Measurements from ENCODE around the gene ARHGEF4.
A peak's percentile ranks its signal among the peaks of the same experiment; 100 is the strongest.

The ARHGEF4 gene

DNA sequence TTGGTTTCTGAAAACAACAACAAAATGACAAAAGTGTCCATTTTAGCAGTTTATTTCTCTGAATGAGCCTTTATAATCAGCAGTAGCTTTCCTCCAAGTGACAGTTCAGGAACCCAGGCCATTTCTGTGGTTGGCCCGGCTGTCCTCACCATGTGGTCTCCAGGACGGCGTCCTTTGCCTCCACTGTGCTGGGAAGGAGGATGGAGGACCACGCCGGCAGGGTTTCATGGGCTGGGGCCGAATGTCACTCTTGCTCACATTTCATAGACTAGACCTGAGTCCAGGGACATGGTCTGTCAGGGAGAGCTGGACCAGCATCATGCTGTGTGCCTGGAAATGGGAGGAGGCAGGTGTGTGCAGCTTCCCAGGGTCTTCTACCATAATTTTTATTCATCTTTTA is 50.9 kb downstream of the ARHGEF4 start:
- Histone ChIP-seq H3K27me3 (ENCODE audit: insufficient read depth, low read length) (no peaks in the 10 kb centered on the region), H3K9me3 (ENCODE audit: insufficient read depth, low read depth, low read length) (no peaks in the 10 kb centered on the region), H2BK12ac (ENCODE audit: low read length) (no peak overlapping the region), H3K4me3 (ENCODE audit: low read depth, low read length) (no peak overlapping the region), H3K23ac (ENCODE audit: low read length) (no peak overlapping the region), H3K14ac (ENCODE audit: low read length) (no peak overlapping the region), H3K79me1 (ENCODE audit: low read length) (no peaks in the 10 kb centered on the region), H4K91ac (ENCODE audit: low read depth, low read length) (no peak overlapping the region), H2AK5ac (ENCODE audit: low read length) (no peak overlapping the region), H3K4me1 (ENCODE audit: control insufficient read depth in 1 of 2, insufficient read depth in 2 of 2, low read length in 2 of 2) (peaks cover 2 to 3% of the 10 kb centered on the region in 2 experiments), H3K79me2 (ENCODE audit: control insufficient read depth, insufficient read depth, low read length, poor library complexity) (no peaks in the 10 kb centered on the region), H2AFZ (ENCODE audit: insufficient read depth, low read length, poor library complexity) (no peak overlapping the region), H4K8ac (ENCODE audit: low read depth, low read length) (no peak overlapping the region), H2BK5ac (ENCODE audit: low read depth, low read length, poor library complexity) (no peak overlapping the region), H3K18ac (ENCODE audit: low read length) (no peak overlapping the region), H4K12ac (ENCODE audit: low read depth, low read length) (no peak overlapping the region), H3K4ac (ENCODE audit: low read depth, low read length) (no peak overlapping the region), H3K36me3 (ENCODE audit: control insufficient read depth in 1 of 2, insufficient read depth in 2 of 2, low read length in 2 of 2) (no peaks in the 10 kb centered on the region), H2BK120ac (ENCODE audit: insufficient read depth, low read length, poor library complexity) (no peak overlapping the region), H3K27ac (ENCODE audit: low read depth, low read length) (no peak overlapping the region), H3K9ac (ENCODE audit: low read length) (no peak overlapping the region), H3K4me2 (ENCODE audit: low read length) (no peak overlapping the region)
- no peak for DNase-seq
- no CpG with 5 or more reads among the region's 6 CpGs for WGBS (ENCODE audit: extremely low coverage, insufficient coverage, insufficient read length)

DNA sequence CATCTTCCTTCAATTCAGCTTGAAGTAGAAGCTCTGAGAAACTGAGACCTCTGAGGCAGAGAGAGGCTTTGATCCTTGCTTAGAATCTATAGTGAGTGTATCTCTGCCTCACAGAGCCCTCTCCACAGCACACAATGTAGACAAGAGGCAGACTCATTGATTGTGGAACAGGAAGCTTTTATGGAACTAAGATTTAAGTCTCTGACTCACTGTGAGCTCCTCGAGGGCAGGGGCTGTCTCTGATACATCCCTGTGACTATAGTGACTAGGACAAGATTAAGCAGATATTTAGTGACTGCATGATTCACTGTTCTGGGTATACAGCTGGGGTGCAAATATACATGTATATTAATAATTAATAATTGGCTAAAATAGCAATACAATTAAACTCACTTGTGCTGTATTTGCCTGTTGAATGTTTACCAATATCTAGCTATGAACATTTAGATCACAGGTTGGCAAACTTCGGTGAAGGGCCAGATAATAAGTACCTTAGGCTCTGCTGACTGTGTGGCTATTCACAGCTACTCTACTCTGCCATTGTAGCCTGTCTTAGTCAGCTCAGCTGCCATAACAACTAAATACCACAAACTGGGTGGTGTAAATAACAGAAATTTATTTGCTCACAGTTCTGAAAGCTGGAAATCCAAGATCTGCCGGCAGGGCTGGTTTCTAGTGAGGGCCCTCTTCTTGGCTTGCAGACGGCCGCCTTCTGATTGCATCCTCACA is 54.4 kb downstream of the ARHGEF4 start:
- H3K4ac ChIP-seq (ENCODE audit: low read depth, low read length) = no peak overlapping the region
- H2BK5ac ChIP-seq (ENCODE audit: low read depth, low read length, poor library complexity) = no peak overlapping the region
- DNase-seq = no peak
- no peaks in the 10 kb centered on the region for H3K4me1 ChIP-seq (ENCODE audit: control insufficient read depth in 1 of 2, insufficient read depth in 2 of 2, low read length in 2 of 2)
- H4K12ac ChIP-seq (ENCODE audit: low read depth, low read length) = no peak overlapping the region
- no peak overlapping the region for H2AFZ ChIP-seq (ENCODE audit: insufficient read depth, low read length, poor library complexity)
- no peak overlapping the region for H2BK120ac ChIP-seq (ENCODE audit: insufficient read depth, low read length, poor library complexity)
- H3K9me3 ChIP-seq (ENCODE audit: insufficient read depth, low read depth, low read length) = peaks cover 2% of the 10 kb centered on the region
- no peaks in the 10 kb centered on the region for H3K79me1 ChIP-seq (ENCODE audit: low read length)
- no peak overlapping the region for H3K4me3 ChIP-seq (ENCODE audit: low read depth, low read length)
- no peaks in the 10 kb centered on the region for H3K27me3 ChIP-seq (ENCODE audit: insufficient read depth, low read length)
- no peak overlapping the region for H2BK12ac ChIP-seq (ENCODE audit: low read length)
- H3K4me2 ChIP-seq (ENCODE audit: low read length) = no peak overlapping the region
- no peaks in the 10 kb centered on the region for H3K36me3 ChIP-seq (ENCODE audit: control insufficient read depth in 1 of 2, insufficient read depth in 2 of 2, low read length in 2 of 2)
- H3K18ac ChIP-seq (ENCODE audit: low read length) = no peak overlapping the region
- H3K9ac ChIP-seq (ENCODE audit: low read length) = no peak overlapping the region
- H3K79me2 ChIP-seq (ENCODE audit: control insufficient read depth, insufficient read depth, low read length, poor library complexity) = no peaks in the 10 kb centered on the region
- H4K91ac ChIP-seq (ENCODE audit: low read depth, low read length) = no peak overlapping the region
- no peak overlapping the region for H3K14ac ChIP-seq (ENCODE audit: low read length)
- peak overlapping the region; percentile 36 for H3K27ac ChIP-seq (ENCODE audit: low read depth, low read length)
- no CpG with 5 or more reads among the region's 5 CpGs for WGBS (ENCODE audit: extremely low coverage, insufficient coverage, insufficient read length)
- no peak overlapping the region for H3K23ac ChIP-seq (ENCODE audit: low read length)
- H4K8ac ChIP-seq (ENCODE audit: low read depth, low read length) = no peak overlapping the region
- H2AK5ac ChIP-seq (ENCODE audit: low read length) = no peak overlapping the region

DNA sequence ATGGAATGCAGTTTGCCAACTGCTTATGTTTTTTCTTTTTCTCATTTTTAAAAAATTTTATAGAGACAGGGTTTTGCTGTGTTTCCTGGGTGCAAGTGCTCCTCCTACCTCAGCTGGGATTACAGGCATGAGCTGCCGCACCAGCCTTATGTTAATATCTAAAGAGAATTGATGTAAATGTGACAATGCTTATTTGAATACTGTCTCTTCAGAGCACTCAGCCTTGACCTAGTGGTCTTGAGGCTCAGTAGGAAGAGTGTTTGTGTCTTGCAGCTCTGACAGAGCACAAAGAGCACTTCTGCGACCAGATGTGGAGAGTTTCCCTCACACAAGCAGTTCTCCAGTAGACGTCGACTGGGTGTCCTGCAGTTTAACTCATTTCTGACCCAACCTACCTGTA is 55.3 kb downstream of the ARHGEF4 start:
- Histone ChIP-seq H3K14ac (ENCODE audit: low read length) (no peak overlapping the region), H2BK120ac (ENCODE audit: insufficient read depth, low read length, poor library complexity) (no peak overlapping the region), H3K79me2 (ENCODE audit: control insufficient read depth, insufficient read depth, low read length, poor library complexity) (no peaks in the 10 kb centered on the region), H4K8ac (ENCODE audit: low read depth, low read length) (no peak overlapping the region), H3K23ac (ENCODE audit: low read length) (no peak overlapping the region), H3K36me3 (ENCODE audit: control insufficient read depth in 1 of 2, insufficient read depth in 2 of 2, low read length in 2 of 2) (no peaks in the 10 kb centered on the region), H4K91ac (ENCODE audit: low read depth, low read length) (no peak overlapping the region), H3K79me1 (ENCODE audit: low read length) (no peaks in the 10 kb centered on the region), H3K27ac (ENCODE audit: low read depth, low read length) (no peak overlapping the region), H3K27me3 (ENCODE audit: insufficient read depth, low read length) (no peaks in the 10 kb centered on the region), H2AFZ (ENCODE audit: insufficient read depth, low read length, poor library complexity) (no peak overlapping the region), H3K4me2 (ENCODE audit: low read length) (no peak overlapping the region), H3K4me1 (ENCODE audit: control insufficient read depth in 1 of 2, insufficient read depth in 2 of 2, low read length in 2 of 2) (no peaks in the 10 kb centered on the region), H3K18ac (ENCODE audit: low read length) (no peak overlapping the region), H3K4ac (ENCODE audit: low read depth, low read length) (no peak overlapping the region), H2BK5ac (ENCODE audit: low read depth, low read length, poor library complexity) (no peak overlapping the region), H3K4me3 (ENCODE audit: low read depth, low read length) (no peak overlapping the region), H3K9me3 (ENCODE audit: insufficient read depth, low read depth, low read length) (peaks cover 2% of the 10 kb centered on the region), H2AK5ac (ENCODE audit: low read length) (no peak overlapping the region), H4K12ac (ENCODE audit: low read depth, low read length) (no peak overlapping the region), H3K9ac (ENCODE audit: low read length) (no peak overlapping the region), H2BK12ac (ENCODE audit: low read length) (no peak overlapping the region)
- WGBS (ENCODE audit: extremely low coverage, insufficient coverage, insufficient read length) = no CpG with 5 or more reads among the region's 4 CpGs
- DNase-seq = no peak

DNA sequence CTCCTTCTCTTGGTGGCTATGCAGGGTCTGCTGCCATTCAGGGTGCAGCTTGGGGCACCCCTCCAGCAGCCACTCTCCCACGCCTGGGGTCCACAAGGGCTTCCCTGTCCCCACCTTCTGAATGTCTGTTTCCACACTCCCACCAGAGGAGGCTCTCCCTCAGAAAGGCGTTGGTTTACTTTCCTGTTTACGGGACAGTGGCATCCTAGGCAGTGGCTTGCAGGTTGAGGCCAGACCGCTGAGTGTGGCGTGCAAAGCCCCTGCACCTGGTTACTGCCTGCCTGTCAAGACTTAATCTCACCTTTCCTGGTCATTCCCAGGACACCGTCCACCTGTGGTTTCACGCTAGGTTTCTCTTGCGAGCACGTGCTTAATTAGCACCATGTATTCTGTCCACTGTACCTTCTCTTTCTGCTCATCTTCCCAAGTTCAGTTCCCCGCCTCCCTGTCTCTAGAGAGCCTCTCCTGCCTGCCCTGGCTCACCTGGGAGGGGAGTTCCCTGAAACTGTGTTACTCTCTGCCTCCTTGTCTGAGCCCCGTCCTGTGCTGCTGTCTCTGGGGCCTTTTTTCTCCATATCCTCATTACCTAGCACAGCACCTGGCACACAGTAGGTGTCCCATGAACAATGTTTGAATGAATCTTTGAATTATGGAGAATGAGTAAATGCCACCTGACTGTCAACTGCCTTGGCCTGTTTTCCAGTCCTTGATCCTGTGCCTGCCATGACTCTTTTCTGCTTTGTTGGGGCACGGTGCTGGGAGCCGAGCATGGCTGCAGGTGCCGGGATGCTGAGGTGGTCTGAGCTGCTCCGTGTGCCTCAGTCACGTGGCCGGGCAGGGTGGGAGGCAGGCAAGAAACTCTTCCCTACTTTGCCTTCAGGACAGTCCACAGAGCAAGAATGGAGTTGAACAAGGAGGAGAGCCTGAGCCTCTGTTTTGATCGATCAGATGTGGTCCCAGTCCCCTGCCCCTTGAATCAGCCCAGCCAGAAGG is 56.4 kb downstream of the ARHGEF4 start:
- Histone ChIP-seq H3K14ac (ENCODE audit: low read length) (no peak overlapping the region), H3K4ac (ENCODE audit: low read depth, low read length) (no peak overlapping the region), H3K4me3 (ENCODE audit: low read depth, low read length) (peak overlapping the region; percentile 20), H2BK120ac (ENCODE audit: insufficient read depth, low read length, poor library complexity) (peak overlapping the region; percentile 40), H2AFZ (ENCODE audit: insufficient read depth, low read length, poor library complexity) (no peak overlapping the region), H2BK12ac (ENCODE audit: low read length) (no peak overlapping the region), H3K23ac (ENCODE audit: low read length) (no peak overlapping the region), H2BK5ac (ENCODE audit: low read depth, low read length, poor library complexity) (no peak overlapping the region), H3K4me1 (ENCODE audit: control insufficient read depth in 1 of 2, insufficient read depth in 2 of 2, low read length in 2 of 2) (no peaks in the 10 kb centered on the region), H3K9me3 (ENCODE audit: insufficient read depth, low read depth, low read length) (peaks cover 2% of the 10 kb centered on the region), H3K9ac (ENCODE audit: low read length) (no peak overlapping the region), H3K27ac (ENCODE audit: low read depth, low read length) (no peak overlapping the region), H2AK5ac (ENCODE audit: low read length) (no peak overlapping the region), H4K8ac (ENCODE audit: low read depth, low read length) (no peak overlapping the region), H3K79me2 (ENCODE audit: control insufficient read depth, insufficient read depth, low read length, poor library complexity) (no peaks in the 10 kb centered on the region), H4K91ac (ENCODE audit: low read depth, low read length) (peak overlapping the region; percentile 10), H3K18ac (ENCODE audit: low read length) (no peak overlapping the region), H4K12ac (ENCODE audit: low read depth, low read length) (no peak overlapping the region), H3K36me3 (ENCODE audit: control insufficient read depth in 1 of 2, insufficient read depth in 2 of 2, low read length in 2 of 2) (no peaks in the 10 kb centered on the region), H3K4me2 (ENCODE audit: low read length) (no peak overlapping the region), H3K79me1 (ENCODE audit: low read length) (no peaks in the 10 kb centered on the region), H3K27me3 (ENCODE audit: insufficient read depth, low read length) (no peaks in the 10 kb centered on the region)
- WGBS (ENCODE audit: extremely low coverage, insufficient coverage, insufficient read length) = no CpG with 5 or more reads among the region's 18 CpGs
- DNase-seq = no peak
